HEK293 (cell line): ENCODE results near the gene ANKRD61.
A peak's percentile ranks its signal among the peaks of the same experiment; 100 is the strongest.

ENCODE experiments used
- CTCF ChIA-PET: fragments of 350-600 bp; formaldehyde crosslinking; extraction: SDS; loops from one replicate; lab custom pipeline; 2021; ENCODE audit warnings: antibody characterized with exemption; lab: Yijun Ruan, JAX
- POLR2A ChIA-PET: fragments of 300-600 bp; formaldehyde crosslinking; extraction: SDS; loops from one replicate; lab custom pipeline; 2020; ENCODE audit warnings: antibody characterized with exemption, inconsistent platforms; lab: Yijun Ruan, JAX
- H3K27ac ChIP-seq: fragments of 200-500 bp; sonication (Bioruptor generic); 2 replicates; pipeline ENCODE4 v1.5.1; 2014; ENCODE audit warnings: low read depth, low read length, control low read depth, inconsistent platforms; ENCODE audit errors: extremely low read depth
- H3K36me3 ChIP-seq, 2 experiments: fragments of 200-500 bp in 1 of 2; sonication (Bioruptor generic) in 1 of 2; 1 replicate in 1 of 2; 2 replicates in 1 of 2; pipeline ENCODE4 v1.5.1; 2014 to 2017; ENCODE audit warnings: inconsistent platforms in 2 of 2, low read length in 2 of 2; ENCODE audit not compliant: control insufficient read depth in 2 of 2, insufficient read depth in 1 of 2
- H3K4me1 ChIP-seq: fragments of 200-500 bp; sonication (Bioruptor generic); 2 replicates; pipeline ENCODE4 v1.5.1; 2014; ENCODE audit warnings: mild to moderate bottlenecking, low read length, inconsistent platforms; ENCODE audit not compliant: control insufficient read depth, insufficient read depth
- H3K4me3 ChIP-seq: 2 replicates; pipeline ENCODE4 v1.5.1; 2011; ENCODE audit warnings: low read depth, mild to moderate bottlenecking, control low read depth, low read length, moderate library complexity
- H3K9me3 ChIP-seq: fragments of 200-500 bp; sonication (Bioruptor generic); 2 replicates; pipeline ENCODE4 v1.5.1; 2014; ENCODE audit warnings: low read depth, low read length, inconsistent platforms; ENCODE audit not compliant: control insufficient read depth, insufficient read depth
- ATF2 ChIP-seq: fragments of 450-650 bp; formaldehyde crosslinking; IDR thresholded peaks from 2 replicates; pipeline ENCODE4 v1.5.1; 2016; ENCODE audit warnings: missing biosample characterization, missing genetic modification characterization, low read depth
- GLIS1 ChIP-seq: fragments of 450-650 bp; formaldehyde crosslinking; IDR thresholded peaks from 2 replicates; pipeline ENCODE4 v1.5.1; 2016; ENCODE audit warnings: missing biosample characterization, missing genetic modification characterization
- PRDM10 ChIP-seq: fragments of 450-650 bp; formaldehyde crosslinking; IDR thresholded peaks from 2 replicates; pipeline ENCODE4 v1.5.1; 2016; ENCODE audit warnings: missing biosample characterization, missing genetic modification characterization
- PRDM4 ChIP-seq: fragments of 450-650 bp; formaldehyde crosslinking; IDR thresholded peaks from 2 replicates; pipeline ENCODE4 v1.5.1; 2017; ENCODE audit warnings: missing biosample characterization, missing genetic modification characterization
- SCRT2 ChIP-seq: fragments of 450-650 bp; formaldehyde crosslinking; IDR thresholded peaks from 2 replicates; pipeline ENCODE4 v1.5.1; 2016; ENCODE audit warnings: missing biosample characterization, missing genetic modification characterization
- ZBTB17 ChIP-seq: fragments of 450-650 bp; formaldehyde crosslinking; IDR thresholded peaks from 2 replicates; pipeline ENCODE4 v1.5.1; 2016; ENCODE audit warnings: missing biosample characterization, missing genetic modification characterization
- ZBTB26 ChIP-seq: fragments of 450-650 bp; formaldehyde crosslinking; optimal IDR thresholded peaks from 2 replicates; pipeline ENCODE3; 2016; ENCODE audit warnings: missing biosample characterization, mild to moderate bottlenecking, missing genetic modification characterization
- ZBTB48 ChIP-seq: fragments of 450-650 bp; formaldehyde crosslinking; IDR thresholded peaks from 2 replicates; pipeline ENCODE4 v1.5.1; 2016; ENCODE audit warnings: missing biosample characterization, missing genetic modification characterization
- ZNF529 ChIP-seq: fragments of 450-650 bp; formaldehyde crosslinking; IDR thresholded peaks from 2 replicates; pipeline ENCODE4 v1.5.1; 2017; ENCODE audit warnings: missing genetic modification characterization, missing biosample characterization; ENCODE audit not compliant: insufficient replicate concordance
- ZNF596 ChIP-seq: fragments of 450-650 bp; IDR thresholded peaks from 2 replicates; pipeline ENCODE4 v1.5.0; 2018; ENCODE audit warnings: missing biosample characterization, mild to moderate bottlenecking, missing genetic modification characterization, moderate library complexity
- ZNF629 ChIP-seq: fragments of 450-650 bp; formaldehyde crosslinking; IDR thresholded peaks from 2 replicates; pipeline ENCODE4 v1.5.1; 2017; ENCODE audit warnings: missing biosample characterization, missing genetic modification characterization
- ZNF704 ChIP-seq: fragments of 450-650 bp; formaldehyde crosslinking; IDR thresholded peaks from 2 replicates; pipeline ENCODE4 v1.5.1; 2016; ENCODE audit warnings: missing biosample characterization, missing genetic modification characterization
- ZSCAN16 ChIP-seq: fragments of 450-650 bp; formaldehyde crosslinking; IDR thresholded peaks from 2 replicates; pipeline ENCODE4 v1.5.1; 2016; ENCODE audit warnings: missing biosample characterization, missing genetic modification characterization
- ZSCAN18 ChIP-seq: fragments of 450-650 bp; formaldehyde crosslinking; IDR thresholded peaks from 2 replicates; pipeline ENCODE4 v1.5.1; 2016; ENCODE audit warnings: missing biosample characterization, missing genetic modification characterization
- ZSCAN5A ChIP-seq: fragments of 450-650 bp; formaldehyde crosslinking; IDR thresholded peaks from 2 replicates; pipeline ENCODE4 v1.5.1; 2016; ENCODE audit warnings: missing biosample characterization, missing genetic modification characterization

The ANKRD61 gene

GRCh38 chr7:6078548-6078947 lies 47.4 kb downstream of the ANKRD61 start:
- ChIA-PET POLR2A (no interaction called here), CTCF (no interaction called here)
- 0 out of 2 replicates have a peak, but pooled peaks have one; percentile 49 for TF ChIP-seq ATF2 (tag by site-specific recombination)
- TF ChIP-seq ZSCAN16 (tag by site-specific recombination) = no peak
- TF ChIP-seq ZNF629 (tag by site-specific recombination) = 0 out of 2 replicates have a peak, but pooled peaks have one; percentile 25
- TF ChIP-seq ZBTB17 (tag by site-specific recombination) = 0 out of 2 replicates have a peak, but pooled peaks have one; percentile 15
- TF ChIP-seq ZNF704 (tag by site-specific recombination) = no peak
- peak; percentile 65 for TF ChIP-seq SCRT2 (tag by site-specific recombination)
- TF ChIP-seq PRDM10 = peak; percentile 78
- peak; percentile 76 for TF ChIP-seq PRDM4 (tag by site-specific recombination)
- no peak for TF ChIP-seq ZBTB26
- TF ChIP-seq ZNF596 = no peak
- TF ChIP-seq ZSCAN5A (tag by site-specific recombination) = no peak
- TF ChIP-seq ZNF529 (tag by site-specific recombination) = no peak
- no peak for TF ChIP-seq ZBTB48 (tag by site-specific recombination)
- no peak for TF ChIP-seq GLIS1
- no peak for TF ChIP-seq ZSCAN18
- H3K27ac ChIP-seq = no peak overlapping the region
- H3K36me3 ChIP-seq = no peaks in the 10 kb centered on the region
- H3K4me3 ChIP-seq = no peak overlapping the region
- H3K4me1 ChIP-seq = no peaks in the 10 kb centered on the region
- no peaks in the 10 kb centered on the region for H3K9me3 ChIP-seq
